Suprapubic skin (tissue), 4 donors: Measurements from ENCODE around the gene ZC3H12C. TPM values are rescaled to one million over a fixed set of nuclear protein-coding genes. Genes with fewer than 3 reads are reported as not detected.

Experiments used
- DNase-seq, 2 donors: peaks; one replicate each; pipeline ENCODE4 v3.0.0-alpha.2; 2019; ENCODE audit warnings: low spot score in 2 of 2
- H3K27ac ChIP-seq: fragments of 200-600 bp; sonication (generic); one replicate; pipeline ENCODE4 v1.5.1; 2019
- H3K27me3 ChIP-seq: fragments of 200-600 bp; sonication (generic); one replicate; pipeline ENCODE4 v1.5.1; 2019
- H3K36me3 ChIP-seq: fragments of 200-600 bp; sonication (generic); one replicate; pipeline ENCODE4 v1.5.1; 2019
- H3K4me1 ChIP-seq: fragments of 200-600 bp; sonication (generic); one replicate; pipeline ENCODE4 v1.5.1; 2019
- H3K4me3 ChIP-seq: fragments of 200-600 bp; sonication (generic); one replicate; pipeline ENCODE4 v1.5.1; 2019; ENCODE audit warnings: mild to moderate bottlenecking
- H3K9me3 ChIP-seq: fragments of 200-600 bp; sonication (generic); one replicate; pipeline ENCODE4 v1.5.1; 2019
- CTCF ChIP-seq, 2 donors: fragments of 200-600 bp in 1 of 2; fragments of 450-650 bp in 1 of 2; sonication (generic) in 1 of 2; IDR thresholded peaks; one replicate each; pipeline ENCODE4 v1.5.1; 2016 to 2019; ENCODE audit warnings: antibody characterized with exemption in 2 of 2, mild to moderate bottlenecking in 1 of 2, moderate library complexity in 1 of 2
- EP300 ChIP-seq: sonication (generic); formaldehyde crosslinking; IDR thresholded peaks from one replicate; pipeline ENCODE4 v1.6.1; 2017; ENCODE audit warnings: antibody characterized with exemption
- POLR2A ChIP-seq, 2 donors: fragments of 450-650 bp; IDR thresholded peaks; one replicate each; pipeline ENCODE4 v1.6.1; 2017; ENCODE audit warnings: antibody characterized with exemption in 2 of 2, mild to moderate bottlenecking in 2 of 2, moderate library complexity in 2 of 2
- POLR2AphosphoS5 ChIP-seq, 3 donors: sonication (generic); formaldehyde crosslinking; IDR thresholded peaks; one replicate each; pipeline ENCODE4 v1.6.1; 2017; ENCODE audit warnings: antibody characterized with exemption in 3 of 3
- WGBS: methylation state at CpG from one replicate; pipeline ENCODE4 v1.1.5; 2018; 5-methylcytosine and 5-hydroxymethylcytosine counted together
- total RNA-seq, 4 donors: library from RNA; depleted of rRNA; stranded (reverse); fragments of >200 nt; gene quantifications; one replicate each; pipeline ENCODE4 v1.1.0, GENCODE V29; 2016

Gene ZC3H12C
- total RNA-seq, 4 donors from 2014 or later: 15.0 to 22.7 (median 20.8) TPM

GRCh38 chr11:110082899-110083298, 10.3 kb upstream of the ZC3H12C start:
- H3K4me1 ChIP-seq: peaks cover 36% of the 10 kb centered on the region
- TF ChIP-seq CTCF (IDR thresholded peaks at IDR 0.05) (no peak), EP300 (no peak), POLR2AphosphoS5 (IDR thresholded peaks at IDR 0.05) (no peak), POLR2A (IDR thresholded peaks at IDR 0.05) (no peak)
- H3K36me3 ChIP-seq: no peaks in the 10 kb centered on the region
- no peak overlapping the region for H3K4me3 ChIP-seq
- no peak for DNase-seq
- WGBS: 95% methylated on average over 1 of the region's 1 CpG
- peaks cover 3% of the 10 kb centered on the region for H3K9me3 ChIP-seq
- H3K27me3 ChIP-seq: no peaks in the 10 kb centered on the region
- no peak overlapping the region for H3K27ac ChIP-seq

- WGBS: 74% methylated on average over 2 of the region's 2 CpGs
These were observed 7.8 kb upstream of the ZC3H12C start for GRCh38 chr11:110085255-110085838.

GRCh38 chr11:110086892-110087309, 6.3 kb upstream of the ZC3H12C start:
- Histone ChIP-seq H3K27ac (no peak overlapping the region), H3K9me3 (no peaks in the 10 kb centered on the region), H3K36me3 (no peaks in the 10 kb centered on the region), H3K4me3 (no peak overlapping the region), H3K4me1 (peaks cover 30% of the 10 kb centered on the region), H3K27me3 (no peaks in the 10 kb centered on the region)
- TF ChIP-seq POLR2A (IDR thresholded peaks at IDR 0.05): no peak
- TF ChIP-seq EP300: no peak
- TF ChIP-seq POLR2AphosphoS5 (IDR thresholded peaks at IDR 0.05): no peak
- TF ChIP-seq CTCF (IDR thresholded peaks at IDR 0.05): no peak
- 0% methylated on average over 3 of the region's 3 CpGs for WGBS
- DNase-seq: no peak

More at GRCh38 chr11:110085255-110085838, 7.8 kb upstream of the ZC3H12C start:
- no peaks in the 10 kb centered on the region for H3K36me3 ChIP-seq
- peak overlapping the region; percentile 12 for H3K27ac ChIP-seq
- no peaks in the 10 kb centered on the region for H3K27me3 ChIP-seq
- TF ChIP-seq POLR2AphosphoS5 (IDR thresholded peaks at IDR 0.05) (no peak), POLR2A (IDR thresholded peaks at IDR 0.05) (no peak), CTCF (IDR thresholded peaks at IDR 0.05) (no peak), EP300 (no peak)
- DNase-seq: no peak
- H3K4me3 ChIP-seq: no peak overlapping the region
- no peaks in the 10 kb centered on the region for H3K9me3 ChIP-seq
- peaks cover 35% of the 10 kb centered on the region for H3K4me1 ChIP-seq

- Histone ChIP-seq H3K27me3 (no peaks in the 10 kb centered on the region), H3K27ac (no peak overlapping the region), H3K9me3 (no peaks in the 10 kb centered on the region), H3K36me3 (no peaks in the 10 kb centered on the region), H3K4me3 (no peak overlapping the region), H3K4me1 (peaks cover 30% of the 10 kb centered on the region)
- DNase-seq: no peak
- TF ChIP-seq EP300: no peak
- TF ChIP-seq POLR2AphosphoS5 (IDR thresholded peaks at IDR 0.05): no peak
- no peak for TF ChIP-seq POLR2A (IDR thresholded peaks at IDR 0.05)
- no peak for TF ChIP-seq CTCF (IDR thresholded peaks at IDR 0.05)
- 88% methylated on average over 5 of the region's 5 CpGs for WGBS
These were observed 5.2 kb upstream of the ZC3H12C start for GRCh38 chr11:110087812-110088534.

GRCh38 chr11:110088535-110089344, 4.5 kb upstream of the ZC3H12C start:
- H3K27ac ChIP-seq: no peak overlapping the region

More at GRCh38 chr11:110088535-110089344, 4.5 kb upstream of the ZC3H12C start:
- Histone ChIP-seq H3K27me3 (no peaks in the 10 kb centered on the region), H3K36me3 (no peaks in the 10 kb centered on the region), H3K9me3 (no peaks in the 10 kb centered on the region), H3K4me3 (no peak overlapping the region), H3K4me1 (peaks cover 30% of the 10 kb centered on the region)
- TF ChIP-seq POLR2A (IDR thresholded peaks at IDR 0.05): no peak
- TF ChIP-seq POLR2AphosphoS5 (IDR thresholded peaks at IDR 0.05): no peak
- no peak for TF ChIP-seq EP300
- TF ChIP-seq CTCF (IDR thresholded peaks at IDR 0.05): no peak
- no peak for DNase-seq
- 92% methylated on average over 5 of the region's 5 CpGs for WGBS
